ENCODE measurements around the gene LEFTY1. TPM values are rescaled to one million over a fixed set of nuclear protein-coding genes. Genes with fewer than 3 reads are reported as not detected.
"Not testable (repeated sequence)": the region's sequence is repeated elsewhere in the genome, so short reads cannot be mapped to it uniquely, and the experiment has no call there.

The LEFTY1 gene
- total and polyA plus RNA-seq, 2 donors (not counting 3 experiments of a cell fraction or from before 2014, with no cell fraction given) = not detected

DNA sequence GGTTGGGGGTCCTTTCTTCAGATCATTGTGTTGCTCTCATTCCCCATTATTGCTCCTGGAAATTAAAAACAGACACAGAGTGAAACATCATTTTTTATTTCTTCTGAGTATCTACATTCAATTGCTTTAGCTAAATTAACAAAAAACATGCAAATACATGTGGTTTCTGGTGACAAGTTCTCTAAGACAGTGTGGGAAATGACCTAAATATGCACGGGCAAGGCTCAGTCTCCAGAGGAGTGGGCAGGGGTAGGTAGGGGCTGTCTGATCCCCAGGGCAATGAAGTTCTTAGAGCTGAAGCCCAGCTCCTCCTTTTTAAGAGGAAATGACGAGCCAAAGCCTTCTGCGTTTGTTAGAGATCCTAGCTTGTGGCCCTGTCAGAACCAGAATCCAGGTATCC is 47.6 kb upstream of the LEFTY1 start:
- TF ChIP-seq POLR2AphosphoS5 (IDR thresholded peaks at IDR 0.05; ENCODE audit: insufficient read depth, low read depth, low read length) (no peak), FOS (IDR thresholded peaks at IDR 0.05; ENCODE audit: borderline replicate concordance, insufficient read depth, low read length) (no peak), GATA2 (IDR thresholded peaks at IDR 0.05; ENCODE audit: insufficient read depth, insufficient read length, low read depth, low read length) (no peak), POLR2A (IDR thresholded peaks at IDR 0.05; ENCODE audit: low read depth, low read length) (no peak), MYC (IDR thresholded peaks at IDR 0.05; ENCODE audit: low read depth, low read length) (no peak), JUN (IDR thresholded peaks at IDR 0.05; ENCODE audit: borderline replicate concordance, insufficient read depth, insufficient read length, low read depth) (no peak), EZH2 (IDR thresholded peaks at IDR 0.05; ENCODE audit: borderline replicate concordance, low read depth, low read length, severe bottlenecking) (no peak)
- TF ChIP-seq, protein P1, sequence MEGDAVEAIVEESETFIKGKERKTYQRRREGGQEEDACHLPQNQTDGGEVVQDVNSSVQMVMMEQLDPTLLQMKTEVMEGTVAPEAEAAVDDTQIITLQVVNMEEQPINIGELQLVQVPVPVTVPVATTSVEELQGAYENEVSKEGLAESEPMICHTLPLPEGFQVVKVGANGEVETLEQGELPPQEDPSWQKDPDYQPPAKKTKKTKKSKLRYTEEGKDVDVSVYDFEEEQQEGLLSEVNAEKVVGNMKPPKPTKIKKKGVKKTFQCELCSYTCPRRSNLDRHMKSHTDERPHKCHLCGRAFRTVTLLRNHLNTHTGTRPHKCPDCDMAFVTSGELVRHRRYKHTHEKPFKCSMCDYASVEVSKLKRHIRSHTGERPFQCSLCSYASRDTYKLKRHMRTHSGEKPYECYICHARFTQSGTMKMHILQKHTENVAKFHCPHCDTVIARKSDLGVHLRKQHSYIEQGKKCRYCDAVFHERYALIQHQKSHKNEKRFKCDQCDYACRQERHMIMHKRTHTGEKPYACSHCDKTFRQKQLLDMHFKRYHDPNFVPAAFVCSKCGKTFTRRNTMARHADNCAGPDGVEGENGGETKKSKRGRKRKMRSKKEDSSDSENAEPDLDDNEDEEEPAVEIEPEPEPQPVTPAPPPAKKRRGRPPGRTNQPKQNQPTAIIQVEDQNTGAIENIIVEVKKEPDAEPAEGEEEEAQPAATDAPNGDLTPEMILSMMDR (IDR thresholded peaks at IDR 0.05; ENCODE audit: extremely low read depth in 1 of 2, insufficient read depth in 1 of 2, low read depth in 1 of 2, low read length in 2 of 2) = no peak
- TF ChIP-seq, protein P2, sequence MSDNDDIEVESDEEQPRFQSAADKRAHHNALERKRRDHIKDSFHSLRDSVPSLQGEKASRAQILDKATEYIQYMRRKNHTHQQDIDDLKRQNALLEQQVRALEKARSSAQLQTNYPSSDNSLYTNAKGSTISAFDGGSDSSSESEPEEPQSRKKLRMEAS (IDR thresholded peaks at IDR 0.05; ENCODE audit: insufficient read depth, insufficient read length) = no peak
- BruUV-seq (replicated peaks) = no TSS peak
- Histone ChIP-seq H3K9me1 (replicated peaks; ENCODE audit: control insufficient read depth, extremely low read depth, insufficient read depth, low read length) (no peaks in the 10 kb centered on the region), H3K79me2 (ENCODE audit: control insufficient read depth, insufficient read depth, low read length) (no peaks in the 10 kb centered on the region), H3K9me3 (replicated peaks; ENCODE audit: control insufficient read depth, insufficient read depth, low read length) (no peaks in the 10 kb centered on the region), H3K27me3 (ENCODE audit: control insufficient read depth in 2 of 2, insufficient read depth in 2 of 2, low read length in 2 of 2) (no peaks in the 10 kb centered on the region), H3K4me1 (ENCODE audit: control insufficient read depth, extremely low read depth, insufficient read depth, low read length) (no peaks in the 10 kb centered on the region), H4K20me1 (replicated peaks; ENCODE audit: control insufficient read depth, extremely low read depth, insufficient read depth, low read length) (no peaks in the 10 kb centered on the region), H3K9ac (replicated peaks; ENCODE audit: extremely low read depth, insufficient read depth, low read length) (no peak overlapping the region), H3K27ac (ENCODE audit: insufficient read depth, low read depth, low read length) (no peak overlapping the region), H3K4me3 (replicated peaks in 1 of 3; ENCODE audit: insufficient read depth in 1 of 3, low read depth in 1 of 3, low read length in 3 of 3) (no peak overlapping the region), H3K4me2 (ENCODE audit: insufficient read depth, low read length) (no peak overlapping the region), H2AFZ (ENCODE audit: low read depth, low read length) (no peak overlapping the region), H3K36me3 (ENCODE audit: control insufficient read depth in 2 of 2, extremely low read depth in 1 of 2, insufficient read depth in 2 of 2, low read length in 2 of 2) (no peaks in the 10 kb centered on the region)
- intact Hi-C loops (cut with micrococcal nuclease) (no loop called here), dilution Hi-C loops (cut with MboI; ENCODE audit: extremely low pct_ligation_motif_present, low sequenced_read_pairs) (no loop called here)
- DNase-seq (ENCODE audit: low read depth, low spot score) (no peak), FAIRE-seq (no peak)
- POLR2A ChIA-PET = interaction anchor here (0.9 kb wide), 1 partner anchor 10 kb away, joined by 4 read pairs; no protein-coding TSS in a partner anchor
- CTCF ChIA-PET = interaction anchor here (0.6 to 1.4 kb wide), 5 partner anchors 12 to 1479 kb away, joined by 3 to 5 read pairs (median 3); partner anchors contain the start of gene PYCR2

DNA sequence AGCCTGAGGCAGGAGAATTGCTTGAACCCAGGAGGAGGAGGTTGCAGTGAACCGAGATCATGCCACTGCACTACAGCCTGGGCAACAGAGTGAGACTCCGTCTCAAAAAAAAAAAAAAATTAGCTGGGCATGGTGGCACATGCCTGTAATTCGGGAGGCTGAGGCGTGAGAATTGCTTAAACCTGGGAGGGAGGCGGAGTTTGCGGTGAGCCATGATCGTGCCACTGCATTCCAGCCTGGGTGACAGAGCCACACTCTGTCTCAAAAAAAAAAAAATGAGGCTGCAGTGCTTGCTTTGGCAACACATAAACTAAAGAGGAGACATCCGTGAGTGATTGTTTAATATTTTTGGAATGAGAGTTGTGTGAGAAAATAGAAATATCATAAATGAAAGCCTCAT is 47.1 kb upstream of the LEFTY1 start:
- H2AFZ ChIP-seq (ENCODE audit: low read depth, low read length); H3K27me3 ChIP-seq (ENCODE audit: control insufficient read depth in 2 of 2, insufficient read depth in 2 of 2, low read length in 2 of 2); H3K9me1 ChIP-seq (replicated peaks; ENCODE audit: control insufficient read depth, extremely low read depth, insufficient read depth, low read length); H3K36me3 ChIP-seq (ENCODE audit: control insufficient read depth in 2 of 2, extremely low read depth in 1 of 2, insufficient read depth in 2 of 2, low read length in 2 of 2); H3K9me3 ChIP-seq (replicated peaks; ENCODE audit: control insufficient read depth, insufficient read depth, low read length); BruUV-seq (replicated peaks); H3K9ac ChIP-seq (replicated peaks; ENCODE audit: extremely low read depth, insufficient read depth, low read length); DNase-seq (ENCODE audit: low read depth, low spot score); intact Hi-C loops (cut with micrococcal nuclease); H3K4me3 ChIP-seq (replicated peaks in 1 of 3; ENCODE audit: insufficient read depth in 1 of 3, low read depth in 1 of 3, low read length in 3 of 3); FAIRE-seq; H3K79me2 ChIP-seq (ENCODE audit: control insufficient read depth, insufficient read depth, low read length); H3K27ac ChIP-seq (ENCODE audit: insufficient read depth, low read depth, low read length); H4K20me1 ChIP-seq (replicated peaks; ENCODE audit: control insufficient read depth, extremely low read depth, insufficient read depth, low read length); H3K4me2 ChIP-seq (ENCODE audit: insufficient read depth, low read length); H3K4me1 ChIP-seq (ENCODE audit: control insufficient read depth, extremely low read depth, insufficient read depth, low read length); dilution Hi-C loops (cut with MboI; ENCODE audit: extremely low pct_ligation_motif_present, low sequenced_read_pairs): not testable (repeated sequence)
- POLR2A ChIA-PET = interaction anchor here (0.9 kb wide), 1 partner anchor 10 kb away, joined by 4 read pairs; no protein-coding TSS in a partner anchor
- CTCF ChIA-PET = interaction anchor here (0.6 to 1.4 kb wide), 5 partner anchors 12 to 1479 kb away, joined by 3 to 5 read pairs (median 3); partner anchors contain the start of gene PYCR2
